CD4-positive, alpha-beta T cell (primary cell): Measurements from ENCODE around the gene CYP2A7. TPM values are rescaled to one million over a fixed set of nuclear protein-coding genes. Genes with fewer than 3 reads are reported as not detected.
A peak's percentile ranks its signal among the peaks of the same experiment; 100 is the strongest.
"Not testable (repeated sequence)": the region's sequence is repeated elsewhere in the genome, so short reads cannot be mapped to it uniquely, and the experiment has no call there.

ENCODE experiments used
- ATAC-seq: fragments of 200-7000 bp; cut with Tn5 transposase; one replicate; pipeline ENCODE4 v1.10.0; 2022; ENCODE audit warnings: mild to moderate bottlenecking; ENCODE audit not compliant: poor library complexity
- CTCF ChIA-PET: fragments of 350-600 bp; sonication (Branson Sonifier 250); formaldehyde crosslinking; loops from one replicate; lab custom pipeline; 2021; ENCODE audit warnings: antibody characterized with exemption, inconsistent platforms; lab: Charles Lee
- POLR2A ChIA-PET: fragments of 350-600 bp; sonication (Branson Sonifier 250); formaldehyde crosslinking; loops from one replicate; lab custom pipeline; 2021; ENCODE audit warnings: antibody characterized with exemption, inconsistent platforms; lab: Charles Lee
- DNase-seq, 14 experiments: peaks; one replicate each; pipeline ENCODE4 v3.0.0-alpha.2; 2013 to 2020; ENCODE audit warnings: mixed read lengths in 2 of 14
- H3K27ac ChIP-seq, 2 donors: one replicate each; pipeline versions ENCODE4 v1.5.1 to v1.7.0; 2013; ENCODE audit warnings: low read length in 2 of 2, low read depth in 1 of 2, mild to moderate bottlenecking in 1 of 2
- H3K27me3 ChIP-seq, 2 experiments: 1 replicate in 1 of 2; 2 replicates in 1 of 2; pipeline versions ENCODE4 v1.6.1 to v1.7.0; 2013; ENCODE audit warnings: low read length in 2 of 2, control low read depth in 1 of 2, mild to moderate bottlenecking in 1 of 2, moderate library complexity in 1 of 2; ENCODE audit not compliant: insufficient read depth in 2 of 2, control insufficient read depth in 1 of 2
- H3K36me3 ChIP-seq: one replicate; pipeline ENCODE4 v1.6.1; 2013; ENCODE audit warnings: low read length, control low read depth; ENCODE audit not compliant: insufficient read depth
- H3K4me1 ChIP-seq: one replicate; pipeline ENCODE4 v1.6.1; 2013; ENCODE audit warnings: low read length, control low read depth; ENCODE audit not compliant: insufficient read depth
- H3K4me3 ChIP-seq: one replicate; pipeline ENCODE4 v1.5.1; 2013; ENCODE audit warnings: mild to moderate bottlenecking, low read length, moderate library complexity
- H3K9me3 ChIP-seq, 2 experiments: 1 replicate in 1 of 2; 2 replicates in 1 of 2; pipeline versions ENCODE4 v1.6.1 to v1.7.0; 2013; ENCODE audit warnings: low read length in 2 of 2, mild to moderate bottlenecking in 2 of 2, control low read depth in 1 of 2, moderate library complexity in 1 of 2; ENCODE audit not compliant: control insufficient read depth in 1 of 2, insufficient read depth in 1 of 2
- H3K27ac Mint-ChIP-seq: one replicate; pipeline ENCODE4 v1.8.0; 2020; ENCODE audit warnings: mixed read lengths
- H3K27me3 Mint-ChIP-seq: one replicate; pipeline ENCODE4 v1.8.0; 2021; ENCODE audit warnings: mixed read lengths
- H3K36me3 Mint-ChIP-seq: one replicate; pipeline ENCODE4 v1.8.0; 2021; ENCODE audit warnings: low read depth, mixed read lengths
- H3K4me1 Mint-ChIP-seq: one replicate; pipeline ENCODE4 v1.8.0; 2021; ENCODE audit warnings: low read depth, mixed read lengths
- H3K4me3 Mint-ChIP-seq: one replicate; pipeline ENCODE4 v1.8.0; 2020; ENCODE audit warnings: mild to moderate bottlenecking, mixed read lengths
- H3K9me3 Mint-ChIP-seq: one replicate; pipeline ENCODE4 v1.8.0; 2020; ENCODE audit warnings: mixed read lengths
- CTCF ChIP-seq: fragments of 200-600 bp; IDR thresholded peaks from one replicate; pipeline ENCODE4 v1.8.0; 2022; ENCODE audit warnings: antibody characterized with exemption, mild to moderate bottlenecking
- intact Hi-C, 2 experiments: fragments of 100-400 bp; cut with DNase I in 1 of 2; cut with micrococcal nuclease in 1 of 2; formaldehyde crosslinking; loops; one replicate each; pipeline versions ENCODE4 v1.15.1 to v1.9.0; 2023 to 2025; cut with DNase I, micrococcal nuclease
- total RNA-seq, 174 experiments: library from RNA in 2 of 174; stranded (reverse) in 2 of 174; gene quantifications; one replicate each; pipeline ENCODE4 v1.2.3 and lab custom pipeline; 2021 to 2026

The CYP2A7 gene
- total RNA-seq, 2 experiments from 2014 or later = not detected

GRCh38 chr19:40827386-40828247 is 54.4 kb downstream of the CYP2A7 start:
- Mint-ChIP-seq H3K27me3 (no peaks in the 10 kb centered on the region), H3K9me3 (peaks cover 3% of the 10 kb centered on the region), H3K4me3 (peak overlapping the region; percentile 32), H3K27ac (peak overlapping the region; percentile 85), H3K4me1 (peaks cover 30% of the 10 kb centered on the region), H3K36me3 (peaks cover 9% of the 10 kb centered on the region)
- Histone ChIP-seq H3K36me3 (peaks cover 2% of the 10 kb centered on the region), H3K27me3 (no peaks in the 10 kb centered on the region), H3K4me1 (peaks cover 26% of the 10 kb centered on the region), H3K9me3 (no peaks in the 10 kb centered on the region), H3K27ac (peak overlapping the region in 1 of 2 donors; percentile 49), H3K4me3 (no peak overlapping the region)
- intact Hi-C loops = loop anchor here in 1 of 2 experiments (2.0 kb wide), 1 partner anchor 435 kb away; no protein-coding TSS in a partner anchor
- no peak for TF ChIP-seq CTCF
- DNase-seq = peak in 1 of 14 experiments; percentile 9
- no peak for ATAC-seq
- ChIA-PET CTCF (interaction anchor here (1.4 kb wide), 1 partner anchor 193 kb away, joined by 4 read pairs; no protein-coding TSS in a partner anchor), POLR2A (interaction anchor here (1.0 to 1.5 kb wide), 5 partner anchors 21 to 143 kb away, joined by 3 to 8 read pairs (median 4); partner anchors contain the start of genes EGLN2 and RAB4B)

- H3K4me3 Mint-ChIP-seq = peak overlapping the region; percentile 32
- Histone ChIP-seq H3K4me1 (peaks cover 26% of the 10 kb centered on the region), H3K27ac (peak overlapping the region in 1 of 2 donors; percentile 49)
- ATAC-seq = peak; percentile 92
- H3K27ac Mint-ChIP-seq = peak overlapping the region; percentile 85
- H3K27me3 ChIP-seq, H3K4me3 ChIP-seq, H3K9me3 Mint-ChIP-seq, H3K27me3 Mint-ChIP-seq, H3K36me3 ChIP-seq, H3K36me3 Mint-ChIP-seq, CTCF ChIA-PET, H3K9me3 ChIP-seq: not testable (repeated sequence)
- intact Hi-C loops = loop anchor here in 1 of 2 experiments (2.0 kb wide), 1 partner anchor 436 kb away; no protein-coding TSS in a partner anchor
- peak; percentile 44 to 93 (median 65) for DNase-seq
- POLR2A ChIA-PET = interaction anchor here (0.6 to 1.5 kb wide), 5 partner anchors 28 to 435 kb away, joined by 3 to 8 read pairs (median 4); partner anchors contain the start of genes EGLN2 and RAB4B
- H3K4me1 Mint-ChIP-seq = peaks cover 24% of the 10 kb centered on the region
These were observed 55.2 kb downstream of the CYP2A7 start for GRCh38 chr19:40826699-40827385.

- H3K27me3 ChIP-seq, H3K4me3 Mint-ChIP-seq, ATAC-seq, CTCF ChIA-PET, H3K27ac ChIP-seq, H3K36me3 Mint-ChIP-seq, H3K4me3 ChIP-seq, H3K27me3 Mint-ChIP-seq, H3K36me3 ChIP-seq, DNase-seq, H3K9me3 Mint-ChIP-seq, H3K9me3 ChIP-seq: not testable (repeated sequence)
- Mint-ChIP-seq H3K4me1 (peaks cover 23% of the 10 kb centered on the region), H3K27ac (peak overlapping the region; percentile 85)
- POLR2A ChIA-PET = interaction anchor here (0.6 to 1.5 kb wide), 4 partner anchors 28 to 436 kb away, joined by 3 to 8 read pairs (median 5); partner anchors contain the start of genes EGLN2 and RAB4B
- peaks cover 26% of the 10 kb centered on the region for H3K4me1 ChIP-seq
- intact Hi-C loops = loop anchor here in 1 of 2 experiments (2.0 kb wide), 1 partner anchor 436 kb away; no protein-coding TSS in a partner anchor
These were observed 55.7 kb downstream of the CYP2A7 start for GRCh38 chr19:40826312-40826698.

- H3K27ac Mint-ChIP-seq = peak overlapping the region; percentile 76
- intact Hi-C loops = loop anchor here in 1 of 2 experiments (2.0 kb wide), 1 partner anchor 437 kb away; no protein-coding TSS in a partner anchor
- POLR2A ChIA-PET, DNase-seq, H3K9me3 Mint-ChIP-seq, H3K4me3 Mint-ChIP-seq, H3K4me3 ChIP-seq, H3K27me3 ChIP-seq, H3K9me3 ChIP-seq, H3K36me3 ChIP-seq, H3K27me3 Mint-ChIP-seq, H3K36me3 Mint-ChIP-seq, CTCF ChIA-PET, ATAC-seq, H3K27ac ChIP-seq: not testable (repeated sequence)
- peaks cover 26% of the 10 kb centered on the region for H3K4me1 ChIP-seq
- peaks cover 23% of the 10 kb centered on the region for H3K4me1 Mint-ChIP-seq
These were observed 56.5 kb downstream of the CYP2A7 start for GRCh38 chr19:40825460-40826095.
